Peyer's patch (tissue), 4 donors: Measurements from ENCODE around the gene CSTB.

ENCODE experiments used
- POLR2A ChIP-seq, 2 donors: fragments of 450-650 bp; IDR thresholded peaks; one replicate each; pipeline ENCODE4 v1.5.1; 2017; ENCODE audit warnings: antibody characterized with exemption in 2 of 2, mild to moderate bottlenecking in 2 of 2, moderate library complexity in 2 of 2
- TF ChIP-seq, protein P1 (sequence below), 6 experiments: fragments of 450-650 bp in 4 of 6; fragments of 200-600 bp in 2 of 6; sonication (generic) in 1 of 6; IDR thresholded peaks; one replicate each; pipeline ENCODE4 v1.5.1; 2017 to 2019; ENCODE audit warnings: antibody characterized with exemption in 6 of 6, mild to moderate bottlenecking in 3 of 6, moderate library complexity in 1 of 6

DNA sequence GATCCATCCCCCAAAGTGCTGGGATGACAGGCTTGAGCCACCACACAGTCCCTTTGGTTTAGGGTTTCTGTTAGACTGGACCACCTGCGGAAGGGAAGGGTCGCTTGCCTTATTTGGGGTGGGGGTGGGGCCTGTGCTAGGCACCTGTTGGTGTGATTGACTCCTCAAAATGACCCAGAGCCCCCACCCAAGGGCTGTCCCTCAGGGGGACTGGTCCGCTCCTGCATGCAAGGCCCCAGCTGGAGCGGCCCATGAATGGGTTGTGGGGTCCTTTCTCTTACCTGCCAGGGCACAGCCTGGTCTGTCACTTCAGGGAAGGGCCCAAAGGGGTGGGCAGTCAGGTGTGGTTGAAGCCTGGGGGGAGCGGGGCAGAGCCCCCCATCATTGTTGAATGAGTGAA is 1.8 kb upstream of the CSTB start:
- TF ChIP-seq, protein P1, sequence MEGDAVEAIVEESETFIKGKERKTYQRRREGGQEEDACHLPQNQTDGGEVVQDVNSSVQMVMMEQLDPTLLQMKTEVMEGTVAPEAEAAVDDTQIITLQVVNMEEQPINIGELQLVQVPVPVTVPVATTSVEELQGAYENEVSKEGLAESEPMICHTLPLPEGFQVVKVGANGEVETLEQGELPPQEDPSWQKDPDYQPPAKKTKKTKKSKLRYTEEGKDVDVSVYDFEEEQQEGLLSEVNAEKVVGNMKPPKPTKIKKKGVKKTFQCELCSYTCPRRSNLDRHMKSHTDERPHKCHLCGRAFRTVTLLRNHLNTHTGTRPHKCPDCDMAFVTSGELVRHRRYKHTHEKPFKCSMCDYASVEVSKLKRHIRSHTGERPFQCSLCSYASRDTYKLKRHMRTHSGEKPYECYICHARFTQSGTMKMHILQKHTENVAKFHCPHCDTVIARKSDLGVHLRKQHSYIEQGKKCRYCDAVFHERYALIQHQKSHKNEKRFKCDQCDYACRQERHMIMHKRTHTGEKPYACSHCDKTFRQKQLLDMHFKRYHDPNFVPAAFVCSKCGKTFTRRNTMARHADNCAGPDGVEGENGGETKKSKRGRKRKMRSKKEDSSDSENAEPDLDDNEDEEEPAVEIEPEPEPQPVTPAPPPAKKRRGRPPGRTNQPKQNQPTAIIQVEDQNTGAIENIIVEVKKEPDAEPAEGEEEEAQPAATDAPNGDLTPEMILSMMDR (IDR thresholded peaks at IDR 0.05), result no peak
- no peak for TF ChIP-seq POLR2A (IDR thresholded peaks at IDR 0.05)
